Stimulated activated naive CD4-positive, alpha-beta T cell treated with Interleukin-2 at 50 U/mL for 16 hours (primary cell): ENCODE results near the gene HSD11B1L.
"Not testable (repeated sequence)": the region's sequence is repeated elsewhere in the genome, so short reads cannot be mapped to it uniquely, and the experiment has no call there.

Experiments
- DNase-seq: peaks from one replicate; lab custom pipeline; 2025; lab: John Stamatoyannopoulos, UW

HSD11B1L gene

DNA sequence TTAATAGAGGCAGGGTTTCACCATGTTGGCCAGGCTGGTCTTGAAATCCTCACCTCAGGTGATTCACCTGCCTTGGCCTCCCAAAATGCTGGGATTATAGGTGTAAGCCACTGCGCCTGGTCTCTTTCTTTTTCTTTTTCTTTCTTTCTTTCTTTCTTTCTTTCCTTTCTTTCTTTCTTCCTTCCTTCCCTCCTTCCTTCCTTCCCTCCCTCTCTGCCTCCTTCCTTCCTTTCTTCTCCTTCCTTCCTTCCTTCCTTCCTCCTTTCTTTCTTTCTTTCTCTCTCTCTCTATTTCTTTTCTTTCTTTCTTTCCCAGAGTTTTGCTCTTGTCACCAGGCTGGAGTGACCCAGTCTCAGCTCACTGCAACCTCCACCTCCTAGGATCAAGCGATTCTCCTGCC is 52.3 kb downstream of the HSD11B1L start:
- not testable (repeated sequence) for DNase-seq
